ENCODE measurements around the gene TP53TG5.

TP53TG5 gene

GRCh38 chr20:45325371-45325770 lies 52.8 kb downstream of the TP53TG5 start:
- Mint-ChIP-seq H3K27me3 (no peaks in the 10 kb centered on the region), H3K9me3 (no peaks in the 10 kb centered on the region), H3K4me1 (peaks cover 5% of the 10 kb centered on the region), H3K4me3 (no peak overlapping the region), H3K27ac (no peak overlapping the region), H3K36me3 (no peaks in the 10 kb centered on the region)
- no peak for DNase-seq (ENCODE audit: low spot score in 2 of 2)
- no peak for ATAC-seq (ENCODE audit: low read depth)

- ATAC-seq (ENCODE audit: low read depth), result no peak
- Mint-ChIP-seq H3K4me3 (no peak overlapping the region), H3K36me3 (no peaks in the 10 kb centered on the region), H3K4me1 (peaks cover 10% of the 10 kb centered on the region), H3K9me3 (no peaks in the 10 kb centered on the region), H3K27ac (no peak overlapping the region), H3K27me3 (no peaks in the 10 kb centered on the region)
- no peak for DNase-seq (ENCODE audit: low spot score in 2 of 2)
Measured at GRCh38 chr20:45323731-45324130, 54.4 kb downstream of the TP53TG5 start.

- Mint-ChIP-seq H3K36me3 (no peaks in the 10 kb centered on the region), H3K9me3 (no peaks in the 10 kb centered on the region), H3K27me3 (no peaks in the 10 kb centered on the region), H3K4me3 (no peak overlapping the region), H3K27ac (no peak overlapping the region), H3K4me1 (peaks cover 10% of the 10 kb centered on the region)
- ATAC-seq (ENCODE audit: low read depth) (peak; percentile 21), DNase-seq (ENCODE audit: low spot score in 2 of 2) (no peak)
Measured at GRCh38 chr20:45322952-45323383, 55.2 kb downstream of the TP53TG5 start.

Data from memory B cell (primary cell).